ENCODE data around the gene MSI2.

- no peak for TF ChIP-seq POLR2A (IDR thresholded peaks at IDR 0.05)
- TF ChIP-seq, protein P1, sequence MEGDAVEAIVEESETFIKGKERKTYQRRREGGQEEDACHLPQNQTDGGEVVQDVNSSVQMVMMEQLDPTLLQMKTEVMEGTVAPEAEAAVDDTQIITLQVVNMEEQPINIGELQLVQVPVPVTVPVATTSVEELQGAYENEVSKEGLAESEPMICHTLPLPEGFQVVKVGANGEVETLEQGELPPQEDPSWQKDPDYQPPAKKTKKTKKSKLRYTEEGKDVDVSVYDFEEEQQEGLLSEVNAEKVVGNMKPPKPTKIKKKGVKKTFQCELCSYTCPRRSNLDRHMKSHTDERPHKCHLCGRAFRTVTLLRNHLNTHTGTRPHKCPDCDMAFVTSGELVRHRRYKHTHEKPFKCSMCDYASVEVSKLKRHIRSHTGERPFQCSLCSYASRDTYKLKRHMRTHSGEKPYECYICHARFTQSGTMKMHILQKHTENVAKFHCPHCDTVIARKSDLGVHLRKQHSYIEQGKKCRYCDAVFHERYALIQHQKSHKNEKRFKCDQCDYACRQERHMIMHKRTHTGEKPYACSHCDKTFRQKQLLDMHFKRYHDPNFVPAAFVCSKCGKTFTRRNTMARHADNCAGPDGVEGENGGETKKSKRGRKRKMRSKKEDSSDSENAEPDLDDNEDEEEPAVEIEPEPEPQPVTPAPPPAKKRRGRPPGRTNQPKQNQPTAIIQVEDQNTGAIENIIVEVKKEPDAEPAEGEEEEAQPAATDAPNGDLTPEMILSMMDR (IDR thresholded peaks at IDR 0.05): no peak
Observed at GRCh38 chr17:57557834-57558681, 301.7 kb downstream of the MSI2 start.
